Osteocyte (in vitro differentiated cells): ENCODE measurements around the gene EEF1AKMT3. TPM values are rescaled to one million over a fixed set of nuclear protein-coding genes. Genes with fewer than 3 reads are reported as not detected.
A peak's percentile ranks its signal among the peaks of the same experiment; 100 is the strongest.

Source experiments
- DNase-seq: peaks from one replicate; pipeline ENCODE4 v3.0.0; 2021; ENCODE audit warnings: mixed read lengths; ENCODE audit not compliant: unreplicated experiment; ENCODE audit errors: extremely low spot score
- H3K27ac Mint-ChIP-seq: one replicate; pipeline ENCODE4 v1.8.0; 2021; ENCODE audit warnings: mild to moderate bottlenecking, mixed read lengths; ENCODE audit not compliant: unreplicated experiment
- H3K27me3 Mint-ChIP-seq: one replicate; pipeline ENCODE4 v1.8.0; 2021; ENCODE audit warnings: mixed read lengths; ENCODE audit not compliant: unreplicated experiment
- H3K36me3 Mint-ChIP-seq: one replicate; pipeline ENCODE4 v1.8.0; 2021; ENCODE audit warnings: mixed read lengths; ENCODE audit not compliant: unreplicated experiment
- H3K4me1 Mint-ChIP-seq: one replicate; pipeline ENCODE4 v1.8.0; 2021; ENCODE audit warnings: mixed read lengths; ENCODE audit not compliant: unreplicated experiment
- H3K4me3 Mint-ChIP-seq: one replicate; pipeline ENCODE4 v1.8.0; 2021; ENCODE audit warnings: mild to moderate bottlenecking, moderate library complexity, mixed read lengths; ENCODE audit not compliant: unreplicated experiment
- H3K9me3 Mint-ChIP-seq: one replicate; pipeline ENCODE4 v1.8.0; 2021; ENCODE audit warnings: mixed read lengths; ENCODE audit not compliant: unreplicated experiment
- total RNA-seq: library from RNA; stranded (reverse); gene quantifications from 2 replicates; pipeline ENCODE4 v1.2.1, GENCODE V29; 2021
- TF ChIP-seq, protein P1 (sequence below): fragments of 200-600 bp; sonication (generic); IDR thresholded peaks from 2 replicates; pipeline ENCODE4 v1.5.0; 2021; ENCODE audit warnings: antibody characterized with exemption, mild to moderate bottlenecking, moderate library complexity

The EEF1AKMT3 gene
- total RNA-seq, 1 donor from 2014 or later, result 9.8 TPM

- no peak for DNase-seq
- peak overlapping the region; percentile 90 for H3K27ac Mint-ChIP-seq
Measured at GRCh38 chr12:57783466-57783801, 11.0 kb downstream of the EEF1AKMT3 start.

DNA sequence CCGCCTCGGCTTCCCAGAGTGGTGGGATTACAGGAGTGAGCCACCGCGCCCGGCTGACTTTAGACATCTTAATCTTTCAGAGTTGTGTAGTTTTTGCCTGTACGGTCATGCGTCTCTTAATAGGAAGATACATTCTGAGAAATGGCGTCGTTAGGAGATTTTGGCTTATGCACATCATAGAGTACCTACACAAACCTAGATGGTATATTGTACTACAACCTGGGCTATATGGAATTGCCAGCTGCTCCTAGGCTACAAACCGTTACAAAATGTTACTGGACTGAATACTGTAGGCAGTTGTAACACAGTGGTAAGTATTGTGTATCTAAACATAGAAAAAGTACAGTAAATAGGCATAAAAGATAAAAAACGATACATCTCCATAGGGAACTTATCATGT is 11.4 kb downstream of the EEF1AKMT3 start:
- H3K27me3 Mint-ChIP-seq, result no peaks in the 10 kb centered on the region
- H3K36me3 Mint-ChIP-seq, result peaks cover 15% of the 10 kb centered on the region
- no peak overlapping the region for H3K27ac Mint-ChIP-seq
- H3K9me3 Mint-ChIP-seq, result no peaks in the 10 kb centered on the region
- TF ChIP-seq, protein P1, sequence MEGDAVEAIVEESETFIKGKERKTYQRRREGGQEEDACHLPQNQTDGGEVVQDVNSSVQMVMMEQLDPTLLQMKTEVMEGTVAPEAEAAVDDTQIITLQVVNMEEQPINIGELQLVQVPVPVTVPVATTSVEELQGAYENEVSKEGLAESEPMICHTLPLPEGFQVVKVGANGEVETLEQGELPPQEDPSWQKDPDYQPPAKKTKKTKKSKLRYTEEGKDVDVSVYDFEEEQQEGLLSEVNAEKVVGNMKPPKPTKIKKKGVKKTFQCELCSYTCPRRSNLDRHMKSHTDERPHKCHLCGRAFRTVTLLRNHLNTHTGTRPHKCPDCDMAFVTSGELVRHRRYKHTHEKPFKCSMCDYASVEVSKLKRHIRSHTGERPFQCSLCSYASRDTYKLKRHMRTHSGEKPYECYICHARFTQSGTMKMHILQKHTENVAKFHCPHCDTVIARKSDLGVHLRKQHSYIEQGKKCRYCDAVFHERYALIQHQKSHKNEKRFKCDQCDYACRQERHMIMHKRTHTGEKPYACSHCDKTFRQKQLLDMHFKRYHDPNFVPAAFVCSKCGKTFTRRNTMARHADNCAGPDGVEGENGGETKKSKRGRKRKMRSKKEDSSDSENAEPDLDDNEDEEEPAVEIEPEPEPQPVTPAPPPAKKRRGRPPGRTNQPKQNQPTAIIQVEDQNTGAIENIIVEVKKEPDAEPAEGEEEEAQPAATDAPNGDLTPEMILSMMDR, result no peak
- peaks cover 12% of the 10 kb centered on the region for H3K4me1 Mint-ChIP-seq
- H3K4me3 Mint-ChIP-seq, result peak overlapping the region; percentile 63
- no peak for DNase-seq

More at GRCh38 chr12:57783466-57783801, 11.0 kb downstream of the EEF1AKMT3 start:
- no peaks in the 10 kb centered on the region for H3K27me3 Mint-ChIP-seq
- H3K4me1 Mint-ChIP-seq, result peaks cover 12% of the 10 kb centered on the region
- no peaks in the 10 kb centered on the region for H3K9me3 Mint-ChIP-seq
- TF ChIP-seq, protein P1, result no peak
- H3K4me3 Mint-ChIP-seq, result peak overlapping the region; percentile 97
- peaks cover 11% of the 10 kb centered on the region for H3K36me3 Mint-ChIP-seq

DNA sequence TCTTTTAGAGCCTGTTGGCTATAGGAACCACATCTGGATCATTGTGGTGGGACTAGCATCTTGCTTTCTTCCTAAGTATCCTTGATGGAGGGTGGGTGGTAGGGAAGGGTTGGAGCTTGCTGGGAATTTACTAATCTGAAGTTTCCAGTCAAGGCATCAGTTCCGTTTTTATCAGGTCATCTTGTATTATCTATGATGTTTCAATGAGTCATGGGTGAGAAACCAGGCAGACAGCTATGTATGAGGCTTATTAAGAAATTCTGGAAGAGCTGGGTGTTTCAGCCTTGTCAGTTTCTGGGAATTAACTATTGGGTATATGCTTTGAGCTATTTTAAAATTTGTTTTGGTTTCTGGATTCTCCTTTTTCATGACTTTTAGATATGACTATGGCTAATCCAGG is 21.5 kb downstream of the EEF1AKMT3 start:
- Mint-ChIP-seq H3K4me3 (no peak overlapping the region), H3K27me3 (no peaks in the 10 kb centered on the region), H3K4me1 (no peaks in the 10 kb centered on the region), H3K9me3 (no peaks in the 10 kb centered on the region), H3K27ac (no peak overlapping the region), H3K36me3 (peaks cover 36% of the 10 kb centered on the region)
- TF ChIP-seq, protein P1, result no peak
- no peak for DNase-seq

GRCh38 chr12:57795354-57795753 is 22.9 kb downstream of the EEF1AKMT3 start:
- peaks cover 42% of the 10 kb centered on the region for H3K36me3 Mint-ChIP-seq
- H3K27me3 Mint-ChIP-seq, result no peaks in the 10 kb centered on the region
- DNase-seq, result no peak
- no peak overlapping the region for H3K4me3 Mint-ChIP-seq
- no peak overlapping the region for H3K27ac Mint-ChIP-seq
- TF ChIP-seq, protein P1, result no peak
- no peaks in the 10 kb centered on the region for H3K9me3 Mint-ChIP-seq
- H3K4me1 Mint-ChIP-seq, result no peaks in the 10 kb centered on the region

- H3K9me3 Mint-ChIP-seq, result no peaks in the 10 kb centered on the region
- H3K4me1 Mint-ChIP-seq, result no peaks in the 10 kb centered on the region
- DNase-seq, result no peak
- no peak overlapping the region for H3K27ac Mint-ChIP-seq
- H3K4me3 Mint-ChIP-seq, result no peak overlapping the region
- TF ChIP-seq, protein P1, result no peak
- H3K36me3 Mint-ChIP-seq, result peaks cover 44% of the 10 kb centered on the region
- no peaks in the 10 kb centered on the region for H3K27me3 Mint-ChIP-seq
Measured at GRCh38 chr12:57796996-57797395, 24.6 kb downstream of the EEF1AKMT3 start.
